ENCODE data around the gene ARID5B.

The ARID5B gene

GRCh38 chr10:62113680-62114079 lies 212.2 kb downstream of the ARID5B start:
- no peak for TF ChIP-seq TAF1 (IDR thresholded peaks at IDR 0.05; ENCODE audit: borderline replicate concordance, insufficient read depth, low read length)
- TF ChIP-seq POLR2AphosphoS5 (IDR thresholded peaks at IDR 0.05; ENCODE audit: low read depth, low read length) = no peak
- TF ChIP-seq FOXP2 (optimal IDR thresholded peaks at IDR 0.05; ENCODE audit: borderline replicate concordance, extremely low read depth, extremely low read length, insufficient read depth) = no peak
- TF ChIP-seq REST (IDR thresholded peaks at IDR 0.05; ENCODE audit: insufficient read depth in 1 of 2, low read depth in 2 of 2, low read length in 2 of 2) = no peak
- no peak for TF ChIP-seq SIN3A (IDR thresholded peaks at IDR 0.05; ENCODE audit: borderline replicate concordance, insufficient read depth, low read length)

- TF ChIP-seq FOXP2 (optimal IDR thresholded peaks at IDR 0.05; ENCODE audit: borderline replicate concordance, extremely low read depth, extremely low read length, insufficient read depth) (no peak), TAF1 (IDR thresholded peaks at IDR 0.05; ENCODE audit: borderline replicate concordance, insufficient read depth, low read length) (no peak), SIN3A (IDR thresholded peaks at IDR 0.05; ENCODE audit: borderline replicate concordance, insufficient read depth, low read length) (no peak), REST (IDR thresholded peaks at IDR 0.05; ENCODE audit: insufficient read depth in 1 of 2, low read depth in 2 of 2, low read length in 2 of 2) (no peak), POLR2AphosphoS5 (IDR thresholded peaks at IDR 0.05; ENCODE audit: low read depth, low read length) (no peak)
Observed at GRCh38 chr10:62115321-62115720, 213.8 kb downstream of the ARID5B start.

DNA sequence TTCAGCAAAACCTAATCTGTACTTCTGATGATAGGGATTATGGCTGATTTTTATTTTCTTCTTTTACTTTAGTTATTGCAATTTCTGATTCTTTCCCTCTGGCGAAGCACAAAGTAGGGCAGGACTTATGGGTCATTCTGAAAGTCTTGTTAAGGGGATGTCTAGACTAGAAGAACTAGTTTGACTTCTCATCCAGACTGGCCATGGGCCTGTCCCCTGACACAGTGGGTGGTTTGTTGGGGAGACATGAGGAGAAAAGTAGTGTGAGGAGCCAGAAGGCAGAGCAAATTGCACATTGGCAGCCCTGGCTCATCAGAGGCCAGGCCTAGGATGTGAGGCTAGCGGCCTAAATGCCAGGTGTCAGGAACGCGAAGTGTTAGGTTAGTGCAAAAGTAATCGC lies 214.3 kb downstream of the ARID5B start:
- no peak for TF ChIP-seq TAF1 (IDR thresholded peaks at IDR 0.05; ENCODE audit: borderline replicate concordance, insufficient read depth, low read length)
- no peak for TF ChIP-seq SIN3A (IDR thresholded peaks at IDR 0.05; ENCODE audit: borderline replicate concordance, insufficient read depth, low read length)
- no peak for TF ChIP-seq REST (IDR thresholded peaks at IDR 0.05; ENCODE audit: insufficient read depth in 1 of 2, low read depth in 2 of 2, low read length in 2 of 2)
- no peak for TF ChIP-seq FOXP2 (optimal IDR thresholded peaks at IDR 0.05; ENCODE audit: borderline replicate concordance, extremely low read depth, extremely low read length, insufficient read depth)
- TF ChIP-seq POLR2AphosphoS5 (IDR thresholded peaks at IDR 0.05; ENCODE audit: low read depth, low read length) = no peak

DNA sequence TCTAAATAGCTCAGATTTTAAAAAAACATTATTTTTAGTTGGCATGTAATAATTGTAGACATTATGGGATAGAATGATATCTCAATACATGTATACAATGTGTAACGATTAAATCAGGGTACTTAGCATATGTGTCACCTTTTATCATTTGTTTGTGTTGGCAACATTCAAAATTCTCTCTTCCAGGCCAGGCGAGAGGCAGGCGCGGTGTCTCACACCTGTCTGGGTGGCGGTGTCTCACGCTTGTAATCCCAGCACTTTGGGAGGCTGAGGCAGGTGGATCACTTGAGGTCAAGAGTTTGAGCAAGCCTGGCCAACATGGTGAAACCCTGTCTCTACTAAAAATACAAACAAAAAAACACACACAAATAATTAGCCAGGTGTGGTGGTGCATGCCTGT lies 215.4 kb downstream of the ARID5B start:
- no peak for TF ChIP-seq REST (IDR thresholded peaks at IDR 0.05; ENCODE audit: insufficient read depth in 1 of 2, low read depth in 2 of 2, low read length in 2 of 2)
- no peak for TF ChIP-seq POLR2AphosphoS5 (IDR thresholded peaks at IDR 0.05; ENCODE audit: low read depth, low read length)
- TF ChIP-seq TAF1 (IDR thresholded peaks at IDR 0.05; ENCODE audit: borderline replicate concordance, insufficient read depth, low read length) = no peak
- TF ChIP-seq SIN3A (IDR thresholded peaks at IDR 0.05; ENCODE audit: borderline replicate concordance, insufficient read depth, low read length) = no peak
- no peak for TF ChIP-seq FOXP2 (optimal IDR thresholded peaks at IDR 0.05; ENCODE audit: borderline replicate concordance, extremely low read depth, extremely low read length, insufficient read depth)

GRCh38 chr10:62121187-62121530 lies 219.7 kb downstream of the ARID5B start:
- no peak for TF ChIP-seq FOXP2 (optimal IDR thresholded peaks at IDR 0.05; ENCODE audit: borderline replicate concordance, extremely low read depth, extremely low read length, insufficient read depth)
- no peak for TF ChIP-seq SIN3A (IDR thresholded peaks at IDR 0.05; ENCODE audit: borderline replicate concordance, insufficient read depth, low read length)
- TF ChIP-seq TAF1 (IDR thresholded peaks at IDR 0.05; ENCODE audit: borderline replicate concordance, insufficient read depth, low read length) = no peak
- TF ChIP-seq REST (IDR thresholded peaks at IDR 0.05; ENCODE audit: insufficient read depth in 1 of 2, low read depth in 2 of 2, low read length in 2 of 2) = no peak
- TF ChIP-seq POLR2AphosphoS5 (IDR thresholded peaks at IDR 0.05; ENCODE audit: low read depth, low read length) = no peak

Measured in PFSK-1 (cell line).